ENCODE results near the gene PROSER3. TPM values are rescaled to one million over a fixed set of nuclear protein-coding genes. Genes with fewer than 3 reads are reported as not detected.
A peak's percentile ranks its signal among the peaks of the same experiment; 100 is the strongest.

The PROSER3 gene
- total RNA-seq, result 29.4 TPM

DNA sequence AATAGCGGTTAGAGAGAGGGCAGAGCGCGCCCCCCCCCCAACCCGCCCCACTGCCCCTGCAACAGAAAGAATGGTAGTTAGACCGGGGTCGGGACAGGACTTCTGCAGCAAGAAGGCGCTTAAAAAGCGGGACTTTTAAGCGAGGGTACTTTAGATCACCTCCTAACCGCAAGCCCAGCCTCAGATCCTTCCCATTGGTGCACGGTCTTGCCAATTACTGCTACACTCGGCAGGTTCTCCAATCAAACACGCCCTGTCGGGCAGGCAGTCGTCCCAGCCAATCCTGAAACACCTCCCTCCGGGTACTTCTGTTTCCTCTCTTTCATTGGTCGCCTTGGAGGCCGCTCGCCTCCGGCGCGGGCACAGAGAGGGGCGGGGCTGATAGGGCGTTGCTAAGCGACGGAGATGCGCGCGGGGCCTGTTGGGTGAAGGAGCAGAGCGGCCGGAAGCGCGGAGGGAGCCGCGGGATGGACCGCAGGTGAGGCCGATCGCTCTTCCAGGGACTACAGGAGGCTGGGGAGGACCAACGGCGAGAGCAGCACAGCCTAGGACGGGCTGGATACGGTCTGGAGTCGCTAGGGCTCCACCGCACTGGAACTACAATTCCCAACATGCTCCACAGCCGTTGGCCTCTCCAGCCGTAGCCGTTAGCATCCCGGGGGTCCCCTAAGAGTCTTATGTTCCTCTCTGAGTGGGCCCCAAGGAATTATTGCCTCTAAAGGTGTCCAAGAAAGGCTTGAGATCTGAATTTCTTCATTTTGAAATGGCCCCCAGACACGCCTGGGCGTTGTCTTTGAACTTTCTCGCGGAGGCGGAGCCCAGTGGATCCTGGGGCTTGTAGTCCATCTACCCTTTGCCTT is at the start of gene PROSER3:
TSS of gene PROSER3 (plus strand) at position 428 of the 860 bp plus-strand sequence. CDS start at position 468, 40 bp downstream.
- peak; percentile 99 for DNase-seq (ENCODE audit: low spot score)
- intact Hi-C loops (cut with DNase I), result no loop called here

DNA sequence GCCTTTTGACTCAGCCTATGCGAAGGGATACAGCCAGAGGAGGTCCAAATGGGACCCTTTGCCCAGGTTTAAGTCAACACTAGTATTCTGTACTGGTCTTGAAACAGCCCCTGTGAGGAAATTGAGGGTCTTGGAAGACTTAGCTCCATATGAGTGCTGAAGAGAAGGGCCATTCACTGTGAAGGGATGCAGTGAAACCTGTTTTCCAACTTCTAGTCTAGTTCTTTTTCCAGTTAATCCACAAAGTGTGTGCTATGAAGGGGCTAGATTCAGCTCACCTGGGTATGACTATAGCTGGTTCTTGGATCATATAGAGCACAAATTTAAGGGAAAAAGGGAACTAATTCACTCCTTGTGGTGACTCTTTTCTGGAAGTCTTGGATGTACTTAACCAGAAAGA is 49.6 kb upstream of the PROSER3 start:
- ATAC-seq (no peak), DNase-seq (ENCODE audit: low spot score) (no peak)
- intact Hi-C loops (cut with DNase I), result no loop called here

More for the DNA sequence above, at the start of gene PROSER3:
- peak; percentile 90 for ATAC-seq

DNA sequence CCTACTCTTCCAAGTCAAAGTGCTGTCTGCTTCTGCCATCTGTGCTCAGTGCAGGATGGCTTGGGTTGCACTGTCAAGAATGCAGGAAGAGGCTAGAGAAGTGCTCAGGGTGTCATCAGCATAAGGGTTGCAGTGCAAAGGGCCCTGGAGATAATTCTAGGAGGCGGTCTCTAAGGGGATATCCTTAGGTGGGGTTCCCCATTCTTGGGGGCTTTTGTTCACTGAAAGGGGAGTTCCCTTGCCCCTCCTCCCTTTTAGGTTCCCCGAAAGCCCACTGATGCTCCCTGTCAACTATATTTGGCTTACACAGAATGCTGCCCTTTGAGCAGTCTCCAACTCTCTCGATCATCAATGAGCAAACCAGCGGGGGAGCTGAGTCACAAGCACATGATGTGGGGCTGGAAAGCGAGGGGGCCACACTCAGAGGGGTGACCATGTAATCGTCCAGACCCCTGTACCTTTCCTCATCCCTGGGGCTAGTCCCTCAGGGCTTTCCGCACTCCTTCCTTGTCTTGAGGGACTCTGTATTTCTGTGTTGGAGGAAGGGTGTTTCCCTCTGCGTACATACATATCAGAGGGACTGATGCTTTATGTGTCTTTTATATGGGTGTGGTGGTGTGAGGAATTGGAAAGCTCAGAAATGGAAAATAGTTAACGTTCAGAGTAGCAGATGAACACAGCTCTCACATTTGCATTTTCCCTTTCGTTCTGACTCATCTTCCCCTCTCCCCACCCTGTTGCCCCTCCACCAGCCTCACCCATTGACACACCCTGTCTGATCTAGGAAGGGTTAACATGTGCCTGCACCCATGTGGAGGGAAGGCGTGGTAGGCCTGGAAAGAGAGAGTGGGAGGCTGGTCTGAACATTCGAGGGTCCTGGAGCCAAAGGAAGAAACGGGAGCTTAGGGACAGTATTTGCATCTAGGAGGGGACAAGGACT is 46.9 kb upstream of the PROSER3 start:
- intact Hi-C loops (cut with DNase I), result loop anchor here (10.0 kb wide), 1 partner anchor 566 kb away; the partner anchor contains the start of gene FXYD7
- ATAC-seq, result no peak
- DNase-seq (ENCODE audit: low spot score), result no peak

DNA sequence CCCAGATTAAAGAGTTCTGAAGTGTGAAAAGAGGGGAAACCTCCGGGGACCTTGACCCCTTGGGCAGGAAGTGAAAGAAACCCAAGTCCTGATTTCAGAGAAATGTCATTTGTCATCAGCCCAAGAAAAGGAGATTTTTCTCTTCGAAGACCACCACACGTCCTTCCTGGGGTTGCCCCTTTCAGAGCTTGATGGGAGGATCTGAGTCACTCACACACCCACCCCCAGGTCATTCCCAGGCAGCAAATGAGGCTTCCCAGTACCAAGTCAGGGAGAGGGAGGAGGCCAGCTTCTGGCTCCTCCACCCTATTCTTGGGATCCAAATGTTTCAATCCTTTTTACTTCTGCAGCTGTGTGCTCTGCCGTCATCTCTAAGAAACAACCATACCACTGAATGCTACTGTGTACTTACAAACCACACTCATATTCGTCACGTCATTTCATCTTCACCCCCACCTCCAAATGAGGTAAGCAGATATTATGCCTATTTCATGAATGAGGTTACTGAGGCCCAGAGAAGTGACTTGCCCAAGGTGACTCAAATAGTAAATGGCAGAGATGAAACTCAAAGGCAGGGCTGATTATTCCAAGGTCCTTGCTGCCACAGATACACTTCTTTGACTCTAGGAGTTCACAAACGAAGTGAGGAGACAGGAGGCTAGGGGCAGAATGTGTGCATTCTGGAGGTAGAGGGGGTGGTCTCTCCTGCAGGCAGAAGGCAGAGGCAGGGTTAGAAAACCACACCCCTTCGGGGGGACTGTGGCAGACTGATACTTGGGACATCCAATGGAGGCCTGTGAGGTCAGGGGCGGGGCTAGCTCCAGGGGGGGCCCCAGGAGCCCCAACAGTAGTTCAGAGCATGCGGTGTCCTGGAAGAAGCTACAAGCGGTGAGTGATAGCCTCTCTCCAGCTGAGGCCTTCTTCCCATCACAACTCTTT is 45.1 kb upstream of the PROSER3 start:
- DNase-seq (ENCODE audit: low spot score) (no peak), ATAC-seq (no peak)
- intact Hi-C loops (cut with DNase I), result loop anchor here (10.0 kb wide), 1 partner anchor 568 kb away; the partner anchor contains the start of gene FXYD7

DNA sequence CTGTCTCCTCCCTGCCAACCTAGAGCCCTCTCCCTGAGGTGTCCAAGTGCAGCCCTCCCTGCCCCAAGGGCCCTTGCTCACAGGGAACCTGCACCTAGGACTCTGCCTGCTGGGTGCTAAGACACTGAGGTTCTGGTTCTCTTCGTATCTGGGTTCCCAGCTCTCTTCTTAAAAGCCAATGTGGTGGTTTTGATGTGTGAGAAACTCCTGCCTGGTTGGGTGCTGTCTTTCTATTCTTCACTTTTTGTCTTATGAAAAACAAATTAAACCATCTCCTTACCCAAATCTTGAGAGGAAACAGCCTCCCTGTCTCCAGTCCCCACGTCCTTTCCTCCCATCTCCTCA is 44.5 kb upstream of the PROSER3 start:
- intact Hi-C loops (cut with DNase I), result loop anchor here (10.0 kb wide), 1 partner anchor 569 kb away; the partner anchor contains the start of gene FXYD7
- DNase-seq (ENCODE audit: low spot score) (no peak), ATAC-seq (no peak)

DNA sequence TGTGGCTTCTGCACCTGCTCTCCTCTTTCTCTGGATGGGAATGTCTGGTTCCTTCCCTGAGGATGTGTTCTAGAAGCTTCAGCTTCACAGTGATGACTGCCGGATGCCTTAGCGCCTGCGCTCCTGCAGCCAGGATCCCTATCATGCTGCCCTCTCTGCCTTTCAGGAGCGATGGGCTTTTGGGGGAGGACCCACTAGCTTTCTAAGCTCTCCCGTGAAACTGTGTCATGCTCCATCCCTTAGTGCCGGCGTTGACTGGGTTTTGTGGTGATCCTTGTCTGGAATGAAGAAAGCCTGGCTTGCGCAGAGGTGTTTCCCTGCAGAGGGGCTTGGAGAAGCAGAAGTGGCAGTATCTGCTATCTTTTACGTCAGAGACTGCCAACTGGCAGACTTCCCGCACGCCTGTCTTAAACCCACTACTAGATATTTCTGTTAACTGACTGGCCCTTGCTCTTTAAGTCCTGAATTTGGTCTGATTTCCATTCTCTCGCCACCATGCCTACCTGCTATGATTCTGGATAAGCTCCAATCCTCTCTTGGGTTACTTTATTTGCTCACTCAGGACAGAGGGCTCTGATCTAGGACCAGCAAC is 44.0 kb upstream of the PROSER3 start:
- ATAC-seq (no peak), DNase-seq (ENCODE audit: low spot score) (no peak)
- intact Hi-C loops (cut with DNase I), result loop anchor here (10.0 kb wide), 1 partner anchor 569 kb away; the partner anchor contains the start of gene FXYD7

DNA sequence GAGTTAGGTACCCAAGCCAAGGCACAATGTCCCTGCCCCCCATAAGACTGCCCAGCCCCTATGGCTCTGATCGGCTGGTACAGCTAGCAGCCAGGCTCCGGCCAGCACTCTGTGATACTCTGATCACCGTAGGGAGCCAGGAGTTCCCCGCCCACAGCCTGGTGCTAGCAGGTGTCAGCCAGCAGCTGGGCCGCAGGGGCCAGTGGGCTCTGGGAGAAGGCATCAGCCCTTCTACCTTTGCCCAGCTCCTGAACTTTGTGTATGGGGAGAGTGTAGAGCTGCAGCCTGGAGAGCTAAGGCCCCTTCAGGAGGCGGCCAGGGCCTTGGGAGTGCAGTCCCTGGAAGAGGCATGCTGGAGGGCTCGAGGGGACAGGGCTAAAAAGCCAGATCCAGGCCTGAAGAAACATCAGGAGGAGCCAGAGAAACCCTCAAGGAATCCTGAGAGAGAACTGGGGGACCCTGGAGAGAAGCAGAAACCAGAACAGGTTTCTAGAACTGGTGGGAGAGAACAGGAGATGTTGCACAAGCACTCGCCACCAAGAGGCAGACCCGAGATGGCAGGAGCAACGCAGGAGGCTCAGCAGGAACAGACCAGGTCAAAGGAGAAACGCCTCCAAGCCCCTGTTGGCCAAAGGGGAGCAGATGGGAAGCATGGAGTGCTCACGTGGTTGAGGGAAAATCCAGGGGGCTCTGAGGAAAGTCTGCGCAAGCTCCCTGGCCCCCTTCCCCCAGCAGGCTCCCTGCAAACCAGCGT is 43.2 kb upstream of the PROSER3 start:
- ATAC-seq (no peak), DNase-seq (ENCODE audit: low spot score) (no peak)
- intact Hi-C loops (cut with DNase I), result loop anchor here (5.0 to 10.0 kb wide), 2 partner anchors 167 to 570 kb away; partner anchors contain the start of genes FXYD7 and TMEM147

DNA sequence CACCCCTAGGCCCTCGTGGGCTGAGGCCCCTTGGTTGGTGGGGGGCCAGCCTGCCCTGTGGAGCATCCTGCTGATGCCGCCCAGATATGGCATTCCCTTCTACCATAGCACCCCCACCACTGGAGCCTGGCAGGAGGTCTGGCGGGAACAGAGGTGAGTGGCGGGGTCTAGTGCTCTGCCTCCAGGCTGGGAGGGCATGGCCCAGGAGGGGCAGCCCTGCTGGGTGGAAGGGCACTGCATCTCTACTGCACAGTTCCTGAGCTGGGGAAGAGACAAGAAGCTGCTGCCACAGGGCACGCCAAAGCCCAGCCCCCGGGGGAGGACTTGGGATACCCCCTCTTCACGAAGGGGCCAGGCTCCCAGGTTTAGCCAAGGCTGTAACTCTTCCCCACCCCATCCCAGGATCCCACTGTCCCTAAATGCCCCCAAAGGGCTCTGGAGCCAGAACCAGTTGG is 42.6 kb upstream of the PROSER3 start:
- intact Hi-C loops (cut with DNase I), result loop anchor here (5.0 to 10.0 kb wide), 2 partner anchors 168 to 571 kb away; partner anchors contain the start of genes FXYD7 and TMEM147
- DNase-seq (ENCODE audit: low spot score), result no peak
- no peak for ATAC-seq

DNA sequence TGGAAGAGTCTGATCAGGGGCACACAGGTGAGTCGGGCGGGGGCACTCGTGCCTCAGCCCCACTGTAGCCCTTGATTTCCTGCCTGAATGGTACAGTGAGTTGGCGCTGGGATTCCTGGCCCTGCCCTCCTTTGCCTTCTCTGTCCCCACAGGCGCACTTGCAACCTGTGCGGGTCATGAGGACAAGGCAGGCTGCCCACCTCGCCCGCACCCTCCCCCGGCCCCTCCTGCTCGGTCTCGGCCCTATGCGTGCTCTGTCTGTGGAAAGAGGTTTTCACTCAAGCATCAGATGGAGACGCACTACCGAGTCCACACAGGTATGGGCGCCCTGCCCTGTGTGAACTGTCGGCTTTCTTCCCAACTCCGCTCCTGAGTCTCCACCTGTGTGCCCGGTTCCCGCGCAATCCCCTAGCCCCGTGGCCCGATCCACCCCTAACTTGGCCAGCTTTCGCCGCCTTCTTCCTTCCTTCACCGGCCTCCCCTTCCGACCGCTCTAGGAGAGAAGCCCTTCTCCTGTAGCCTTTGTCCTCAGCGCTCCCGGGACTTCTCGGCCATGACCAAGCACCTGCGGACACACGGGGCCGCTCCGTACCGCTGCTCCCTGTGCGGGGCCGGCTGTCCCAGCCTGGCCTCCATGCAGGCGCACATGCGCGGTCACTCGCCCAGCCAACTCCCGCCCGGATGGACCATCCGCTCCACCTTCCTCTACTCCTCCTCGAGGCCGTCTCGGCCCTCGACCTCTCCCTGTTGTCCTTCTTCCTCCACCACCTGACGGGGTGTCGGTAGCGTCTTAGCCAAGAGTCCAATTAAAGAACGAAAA is 41.8 kb upstream of the PROSER3 start:
- DNase-seq (ENCODE audit: low spot score) (peak; percentile 83), ATAC-seq (peak; percentile 70)
- intact Hi-C loops (cut with DNase I), result loop anchor here (5.0 to 10.0 kb wide), 2 partner anchors 169 to 571 kb away; partner anchors contain the start of genes FXYD7 and TMEM147

DNA sequence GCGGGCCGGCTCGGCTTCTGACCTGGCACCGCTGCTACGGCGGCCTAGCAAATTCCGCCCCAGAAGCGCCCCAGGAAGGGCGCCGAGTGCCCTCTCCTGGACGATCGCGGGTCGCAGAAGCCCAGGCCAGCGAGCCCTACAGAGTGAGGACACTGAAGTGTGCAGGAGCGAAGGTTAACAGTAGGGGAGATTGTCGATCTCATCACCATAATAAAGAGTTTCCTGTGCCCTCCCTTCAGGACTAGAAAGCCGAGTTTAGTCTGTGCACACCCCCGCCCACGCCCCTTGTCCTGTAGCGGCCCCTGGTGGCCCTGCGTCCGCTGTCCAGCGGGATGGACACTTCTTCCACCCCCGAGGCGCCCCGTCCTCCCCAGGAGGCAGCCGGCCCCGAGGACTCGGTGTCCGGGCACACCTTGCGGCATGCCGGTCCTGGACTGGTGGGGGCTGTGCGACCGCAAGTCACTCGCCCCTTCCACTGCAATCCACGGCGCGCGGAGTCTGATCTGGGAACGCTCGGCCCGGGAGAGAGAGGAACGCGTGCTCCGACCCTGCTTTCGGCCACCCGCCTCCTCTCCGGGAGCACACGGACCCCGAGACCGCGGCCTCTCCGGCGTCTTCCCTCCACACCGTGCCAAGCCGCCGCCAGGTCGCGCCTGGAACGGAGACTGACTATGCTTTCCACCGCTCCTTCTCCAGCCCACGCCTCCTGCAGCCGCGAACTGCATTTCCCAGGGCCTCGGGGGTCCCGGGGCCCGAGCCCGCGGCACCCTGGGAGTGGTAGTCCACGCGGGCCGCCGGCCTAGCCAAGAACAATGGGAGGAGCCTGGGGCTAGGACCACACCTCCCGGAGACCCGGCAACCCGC is 40.9 kb upstream of the PROSER3 start:
- intact Hi-C loops (cut with DNase I), result loop anchor here (5.0 to 10.0 kb wide), 2 partner anchors 170 to 572 kb away; partner anchors contain the start of genes FXYD7 and TMEM147

DNA sequence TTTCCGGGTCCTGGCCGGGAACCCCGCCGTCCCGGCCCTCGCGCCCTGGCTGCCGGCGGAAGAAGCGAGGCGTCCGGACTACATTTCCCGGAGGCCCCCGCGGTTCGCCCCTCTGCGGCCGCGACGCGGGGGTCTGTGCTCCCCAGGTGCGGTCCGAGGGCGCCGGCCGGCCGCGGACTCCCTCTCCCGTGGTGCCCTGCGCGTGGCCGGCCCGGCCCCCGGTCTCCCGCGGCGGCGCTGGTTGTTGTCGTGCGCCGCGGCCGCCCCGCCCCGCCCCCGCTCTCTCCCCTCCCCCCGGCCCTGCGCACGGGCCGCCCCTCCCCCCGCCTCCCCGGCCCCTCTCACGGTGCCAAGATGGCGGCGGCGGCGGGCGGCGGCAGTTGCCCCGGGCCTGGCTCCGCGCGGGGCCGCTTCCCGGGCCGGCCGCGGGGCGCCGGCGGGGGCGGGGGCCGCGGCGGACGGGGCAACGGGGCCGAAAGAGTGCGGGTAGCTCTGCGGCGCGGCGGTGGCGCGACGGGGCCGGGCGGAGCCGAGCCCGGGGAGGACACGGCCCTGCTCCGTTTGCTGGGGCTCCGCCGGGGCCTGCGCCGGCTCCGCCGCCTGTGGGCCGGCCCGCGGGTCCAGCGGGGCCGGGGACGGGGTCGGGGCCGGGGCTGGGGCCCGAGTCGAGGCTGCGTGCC is 40.2 kb upstream of the PROSER3 start, which contains the start of gene KMT2B:
TSS of gene KMT2B (plus strand) at position 339 of the 680 bp plus-strand sequence. CDS start at position 355, 16 bp downstream.
- ATAC-seq (peak; percentile 70), DNase-seq (ENCODE audit: low spot score) (no peak)
- intact Hi-C loops (cut with DNase I), result loop anchor here (5.0 to 10.0 kb wide), 2 partner anchors 171 to 573 kb away; partner anchors contain the start of genes FXYD7 and TMEM147

More for the DNA sequence above, 40.9 kb upstream of the PROSER3 start:
- ATAC-seq (peak; percentile 95), DNase-seq (ENCODE audit: low spot score) (peak; percentile 96)

DNA sequence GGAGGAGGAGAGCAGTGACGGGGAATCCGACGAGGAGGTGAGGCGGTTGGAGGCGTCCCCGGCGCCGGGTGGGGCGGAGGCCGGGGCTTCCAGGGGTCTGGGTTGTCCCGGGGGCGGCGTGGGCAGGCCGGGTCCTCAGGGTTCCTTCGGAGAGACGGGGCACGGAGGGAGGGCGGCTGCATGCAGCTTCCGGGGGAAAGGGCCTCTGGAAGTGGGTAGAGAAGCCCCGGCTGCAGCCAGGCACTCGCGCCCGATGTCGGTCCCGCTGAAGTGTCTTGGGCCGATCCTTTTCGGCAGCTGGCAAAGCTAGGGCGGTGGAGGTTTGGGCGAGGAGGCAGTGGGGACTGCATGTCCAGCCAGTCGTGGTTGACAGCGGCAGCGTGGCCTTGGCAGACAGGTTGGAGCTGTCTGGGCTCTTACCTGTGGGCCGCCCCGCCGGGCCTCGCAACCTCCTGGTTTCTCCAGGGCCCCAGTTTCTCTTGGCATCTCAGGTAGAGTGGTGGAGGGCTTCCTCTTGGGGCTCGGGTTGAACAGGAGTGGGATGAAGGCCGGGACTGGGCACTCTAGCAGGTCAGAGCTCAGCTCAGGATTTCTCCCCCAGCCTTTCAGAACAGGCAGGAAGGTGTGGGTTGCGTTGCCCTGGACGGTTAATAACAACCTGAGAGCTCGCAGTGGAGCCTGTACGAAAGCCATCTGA is 39.5 kb upstream of the PROSER3 start:
- no peak for ATAC-seq
- intact Hi-C loops (cut with DNase I), result loop anchor here (5.0 to 10.0 kb wide), 2 partner anchors 171 to 574 kb away; partner anchors contain the start of genes FXYD7 and TMEM147
- DNase-seq (ENCODE audit: low spot score), result peak; percentile 76

DNA sequence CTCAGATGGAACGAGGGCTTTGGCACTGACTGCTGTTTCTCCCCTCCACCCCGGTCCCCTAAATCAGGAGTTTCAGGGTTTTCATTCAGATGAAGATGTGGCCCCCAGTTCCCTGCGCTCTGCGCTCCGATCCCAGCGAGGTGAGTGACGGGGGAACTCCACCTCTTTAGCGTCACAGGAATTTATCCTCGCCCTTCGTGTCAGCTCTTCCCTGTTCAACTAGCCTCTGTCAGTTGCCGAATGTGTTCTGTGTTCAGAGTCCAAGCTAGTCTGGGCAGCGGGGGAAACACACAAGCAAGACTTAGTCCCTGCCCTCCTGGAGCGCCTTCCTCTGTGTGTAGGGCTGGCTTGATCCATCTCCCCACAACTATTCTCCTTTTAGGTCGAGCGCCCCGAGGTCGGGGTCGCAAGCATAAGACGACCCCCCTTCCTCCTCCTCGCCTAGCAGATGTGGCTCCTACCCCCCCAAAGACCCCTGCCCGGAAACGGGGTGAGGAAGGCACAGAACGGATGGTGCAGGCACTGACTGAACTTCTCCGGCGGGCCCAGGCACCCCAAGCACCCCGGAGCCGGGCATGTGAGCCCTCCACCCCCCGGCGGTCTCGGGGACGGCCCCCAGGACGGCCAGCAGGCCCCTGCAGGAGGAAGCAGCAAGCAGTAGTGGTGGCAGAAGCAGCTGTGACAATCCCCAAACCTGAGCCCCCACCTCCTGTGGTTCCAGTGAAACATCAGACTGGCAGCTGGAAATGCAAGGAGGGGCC is 38.4 kb upstream of the PROSER3 start:
- intact Hi-C loops (cut with DNase I), result loop anchor here (5.0 to 10.0 kb wide), 2 partner anchors 172 to 575 kb away; partner anchors contain the start of genes FXYD7 and TMEM147

More for the DNA sequence above, 38.4 kb upstream of the PROSER3 start:
- no peak for ATAC-seq
- no peak for DNase-seq (ENCODE audit: low spot score)
